Tibial artery (tissue), 4 donors: ENCODE measurements around the gene TMEM253.

Experiments
- DNase-seq, 2 donors: peaks; one replicate each; pipeline ENCODE4 v3.0.0-alpha.2; 2019
- H3K27ac ChIP-seq, 2 donors: fragments of 200-600 bp; sonication (generic) in 1 of 2; 1 replicate in 1 of 2; 2 replicates in 1 of 2; pipeline ENCODE4 v1.5.1; 2018 to 2019; ENCODE audit warnings: mild to moderate bottlenecking in 1 of 2
- H3K27me3 ChIP-seq, 2 donors: fragments of 200-600 bp; sonication (generic) in 1 of 2; one replicate each; pipeline versions ENCODE4 v1.5.1 to v1.6.0; 2016 to 2019
- H3K36me3 ChIP-seq, 3 donors: fragments of 200-600 bp; sonication (generic) in 2 of 3; one replicate each; pipeline ENCODE4 v1.5.1; 2016 to 2019; ENCODE audit warnings: mild to moderate bottlenecking in 2 of 3
- H3K4me1 ChIP-seq, 4 donors: fragments of 200-600 bp; sonication (generic) in 2 of 4; 1 replicate in 3 of 4; 2 replicates in 1 of 4; pipeline ENCODE4 v1.5.1; 2016 to 2019
- H3K4me3 ChIP-seq, 2 donors: fragments of 200-600 bp; sonication (generic) in 1 of 2; 1 replicate in 1 of 2; 2 replicates in 1 of 2; pipeline ENCODE4 v1.5.1; 2018 to 2019; ENCODE audit warnings: mild to moderate bottlenecking in 2 of 2
- H3K9me3 ChIP-seq, 3 donors: fragments of 200-600 bp; sonication (generic) in 1 of 3; one replicate each; pipeline ENCODE4 v1.5.1; 2016 to 2019
- intact Hi-C: fragments of 100-400 bp; cut with DNase I; formaldehyde crosslinking; loops from one replicate; pipeline ENCODE4 v1.15.0; 2023; ENCODE audit warnings: low total_unique reads
- TF ChIP-seq, protein P1 (sequence below), 2 experiments: fragments of 200-600 bp in 1 of 2; fragments of 450-650 bp in 1 of 2; IDR thresholded peaks; one replicate each; pipeline ENCODE4 v1.5.1; 2017 to 2019; ENCODE audit warnings: antibody characterized with exemption in 2 of 2, mild to moderate bottlenecking in 1 of 2, moderate library complexity in 1 of 2

Gene TMEM253

DNA sequence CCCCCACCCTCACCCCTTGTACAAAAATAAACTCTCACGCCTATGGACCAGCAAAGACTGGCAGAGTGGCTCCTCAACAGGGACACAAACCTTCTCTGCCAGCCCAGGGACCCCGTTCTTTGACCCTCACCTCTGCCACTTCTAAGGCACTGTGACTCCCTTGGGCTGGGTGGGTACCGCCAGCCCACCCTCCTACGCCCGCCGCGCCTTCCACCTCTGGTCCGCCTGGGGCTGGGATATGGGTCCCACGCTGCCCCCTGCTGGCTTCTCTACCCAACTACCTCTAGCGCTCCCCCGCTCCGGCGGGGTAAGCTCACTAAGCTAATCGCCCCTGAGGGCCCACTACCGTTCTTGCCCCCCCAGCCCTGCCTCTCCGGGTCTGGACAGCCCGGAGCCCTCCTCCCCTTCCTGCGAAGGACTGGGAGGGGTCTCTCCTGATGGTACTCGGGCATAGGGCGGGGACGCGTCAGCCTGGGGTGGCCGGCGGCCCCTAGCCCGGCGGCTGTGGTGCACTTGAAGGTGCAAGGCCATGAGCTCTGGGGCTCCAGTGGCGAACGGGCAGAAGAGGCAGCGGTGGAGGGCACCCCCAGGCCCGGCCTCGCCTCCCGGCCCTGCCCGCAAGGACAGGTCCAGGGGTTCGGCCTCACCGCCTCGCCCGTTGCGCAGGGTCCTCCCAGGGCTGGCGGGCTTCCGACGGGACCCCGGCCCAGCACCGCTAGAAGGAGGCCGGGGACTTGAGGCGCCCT lies 10.5 kb upstream of the TMEM253 start:
- H3K4me1 ChIP-seq = peaks cover 0 to 12% (median 3%) of the 10 kb centered on the region in 4 donors
- intact Hi-C loops = loop anchor here (2.0 to 5.0 kb wide), 2 partner anchors 22 to 292 kb away; partner anchors contain the start of gene SUPT16H
- H3K27me3 ChIP-seq = no peaks in the 10 kb centered on the region
- no peaks in the 10 kb centered on the region for H3K9me3 ChIP-seq
- peak in 1 of 2 donors; percentile 69 for DNase-seq
- TF ChIP-seq, protein P1, sequence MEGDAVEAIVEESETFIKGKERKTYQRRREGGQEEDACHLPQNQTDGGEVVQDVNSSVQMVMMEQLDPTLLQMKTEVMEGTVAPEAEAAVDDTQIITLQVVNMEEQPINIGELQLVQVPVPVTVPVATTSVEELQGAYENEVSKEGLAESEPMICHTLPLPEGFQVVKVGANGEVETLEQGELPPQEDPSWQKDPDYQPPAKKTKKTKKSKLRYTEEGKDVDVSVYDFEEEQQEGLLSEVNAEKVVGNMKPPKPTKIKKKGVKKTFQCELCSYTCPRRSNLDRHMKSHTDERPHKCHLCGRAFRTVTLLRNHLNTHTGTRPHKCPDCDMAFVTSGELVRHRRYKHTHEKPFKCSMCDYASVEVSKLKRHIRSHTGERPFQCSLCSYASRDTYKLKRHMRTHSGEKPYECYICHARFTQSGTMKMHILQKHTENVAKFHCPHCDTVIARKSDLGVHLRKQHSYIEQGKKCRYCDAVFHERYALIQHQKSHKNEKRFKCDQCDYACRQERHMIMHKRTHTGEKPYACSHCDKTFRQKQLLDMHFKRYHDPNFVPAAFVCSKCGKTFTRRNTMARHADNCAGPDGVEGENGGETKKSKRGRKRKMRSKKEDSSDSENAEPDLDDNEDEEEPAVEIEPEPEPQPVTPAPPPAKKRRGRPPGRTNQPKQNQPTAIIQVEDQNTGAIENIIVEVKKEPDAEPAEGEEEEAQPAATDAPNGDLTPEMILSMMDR (IDR thresholded peaks at IDR 0.05) = peak; percentile 52 to 55
- no peak overlapping the region for H3K4me3 ChIP-seq
- peaks cover 7 to 72% (median 32%) of the 10 kb centered on the region in 3 donors for H3K36me3 ChIP-seq
- H3K27ac ChIP-seq = peak overlapping the region in 1 of 2 donors; percentile 15

DNA sequence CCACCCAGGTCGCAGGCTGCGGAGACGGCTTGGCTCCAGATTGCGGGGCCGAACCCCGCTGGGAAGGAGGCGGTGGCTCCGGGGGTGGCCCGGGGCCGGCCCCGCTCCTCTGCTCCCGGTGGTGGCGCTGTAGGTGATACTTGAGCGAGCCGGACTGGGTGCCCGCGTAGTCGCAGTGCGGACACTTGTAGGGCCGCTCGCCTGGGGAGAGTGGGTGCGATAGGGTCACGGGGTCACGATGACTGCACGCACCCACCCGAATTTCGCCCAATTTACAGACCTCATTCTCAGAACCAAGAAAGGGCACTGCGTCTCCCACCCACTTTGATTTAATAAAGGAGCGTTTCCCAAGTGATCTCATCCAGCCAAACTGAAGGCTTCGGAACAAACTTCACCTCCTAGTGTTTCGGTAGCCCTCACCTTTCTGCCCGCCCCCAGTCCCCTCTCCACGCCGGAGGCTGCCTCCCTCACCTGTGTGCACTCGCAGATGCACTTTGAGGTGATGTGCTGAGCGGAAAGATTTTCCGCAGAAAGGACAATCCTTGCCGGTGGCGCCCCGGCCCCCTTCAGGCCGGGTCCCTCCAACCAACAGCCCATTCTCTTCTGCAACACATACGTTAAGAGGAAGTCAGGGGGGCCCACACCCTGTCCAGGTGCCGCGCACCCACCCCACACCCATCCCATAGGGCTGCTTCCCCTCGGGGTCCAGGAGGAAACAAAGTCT lies 9.8 kb upstream of the TMEM253 start:
- Histone ChIP-seq H3K4me3 (no peak overlapping the region), H3K36me3 (peaks cover 0 to 64% (median 25%) of the 10 kb centered on the region in 3 donors), H3K27ac (peak overlapping the region in 1 of 2 donors; percentile 15), H3K4me1 (peaks cover 0 to 19% (median 7%) of the 10 kb centered on the region in 4 donors), H3K9me3 (no peaks in the 10 kb centered on the region), H3K27me3 (no peaks in the 10 kb centered on the region)
- DNase-seq = no peak
- TF ChIP-seq, protein P1 (IDR thresholded peaks at IDR 0.05) = no peak
- intact Hi-C loops = loop anchor here (1.0 to 5.0 kb wide), 3 partner anchors 15 to 291 kb away; partner anchors contain the start of gene SUPT16H

DNA sequence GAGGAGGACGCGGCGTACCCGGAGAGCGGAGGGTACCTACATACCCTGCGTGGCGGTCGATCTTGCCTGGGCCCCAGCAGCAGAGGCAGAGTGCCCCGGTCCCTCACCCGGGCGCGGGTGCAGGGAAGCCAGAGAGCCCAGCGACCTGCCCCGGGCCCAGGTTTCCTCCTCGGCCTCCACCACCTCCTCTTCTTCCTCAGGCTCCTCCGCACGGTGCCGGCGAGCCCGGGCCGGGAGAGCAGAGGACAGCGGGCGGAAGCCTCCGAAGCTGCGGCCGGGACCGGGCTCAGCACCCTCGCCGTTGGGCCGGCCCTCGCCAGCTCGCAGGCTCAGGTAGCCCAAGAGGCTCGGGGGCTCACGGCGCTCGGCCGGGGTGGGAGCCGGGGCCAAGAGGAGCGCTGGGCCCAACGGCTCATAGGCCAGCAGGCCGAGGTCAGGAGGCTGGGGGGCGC lies 9.0 kb upstream of the TMEM253 start:
- no peak overlapping the region for H3K4me3 ChIP-seq
- no peaks in the 10 kb centered on the region for H3K9me3 ChIP-seq
- H3K36me3 ChIP-seq = peaks cover 0 to 61% (median 25%) of the 10 kb centered on the region in 3 donors
- DNase-seq = no peak
- intact Hi-C loops = loop anchor here (1.0 to 5.0 kb wide), 3 partner anchors 14 to 290 kb away; partner anchors contain the start of gene SUPT16H
- H3K27me3 ChIP-seq = no peaks in the 10 kb centered on the region
- H3K4me1 ChIP-seq = peaks cover 0 to 26% (median 14%) of the 10 kb centered on the region in 4 donors
- TF ChIP-seq, protein P1 (IDR thresholded peaks at IDR 0.05) = no peak
- H3K27ac ChIP-seq = peak overlapping the region; percentile 29 to 47

DNA sequence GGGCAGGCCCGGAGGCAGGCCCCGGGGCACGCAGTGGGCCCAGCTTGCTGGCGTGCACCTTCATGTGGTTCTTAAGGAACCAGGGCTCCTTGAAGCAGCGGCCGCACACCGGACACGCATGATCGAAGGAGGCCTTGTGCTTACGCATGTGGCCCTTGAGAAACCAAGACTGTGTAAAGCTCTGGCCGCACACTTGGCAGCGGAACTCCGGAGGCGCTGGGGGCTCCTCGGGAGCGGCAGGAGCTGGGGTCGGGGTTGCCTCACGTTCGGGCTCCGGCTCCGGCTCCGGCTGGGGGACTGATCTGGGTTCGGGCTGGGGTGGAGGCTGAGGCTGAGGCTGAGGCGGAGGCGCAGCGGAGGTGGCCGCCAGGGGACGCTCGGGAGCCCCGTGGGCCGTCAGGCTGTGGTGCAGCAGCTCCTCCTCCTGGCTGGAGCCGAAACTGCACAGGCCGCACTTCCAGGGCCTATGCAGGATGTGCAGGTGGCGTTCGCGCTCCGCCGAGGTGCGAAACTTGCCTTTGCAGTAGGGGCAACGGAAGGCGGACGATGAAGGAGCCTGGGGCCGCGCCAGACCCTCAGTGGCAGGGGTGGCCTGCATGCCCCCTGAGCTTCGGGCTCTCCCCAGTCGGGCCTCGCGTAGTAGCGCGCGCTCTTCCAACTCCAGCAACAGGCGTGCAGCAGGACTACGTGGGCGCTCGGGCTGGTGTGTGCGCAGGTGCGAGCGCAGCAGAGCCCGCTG lies 8.4 kb upstream of the TMEM253 start:
- H3K27ac ChIP-seq = peak overlapping the region; percentile 29 to 47
- no peaks in the 10 kb centered on the region for H3K27me3 ChIP-seq
- peak; percentile 77 to 89 for DNase-seq
- TF ChIP-seq, protein P1 (IDR thresholded peaks at IDR 0.05) = peak; percentile 100
- peaks cover 0 to 55% (median 25%) of the 10 kb centered on the region in 3 donors for H3K36me3 ChIP-seq
- peaks cover 0 to 26% (median 20%) of the 10 kb centered on the region in 4 donors for H3K4me1 ChIP-seq
- H3K4me3 ChIP-seq = no peak overlapping the region
- H3K9me3 ChIP-seq = no peaks in the 10 kb centered on the region
- intact Hi-C loops = loop anchor here (5.0 kb wide), 1 partner anchor 290 kb away; the partner anchor contains the start of gene SUPT16H

DNA sequence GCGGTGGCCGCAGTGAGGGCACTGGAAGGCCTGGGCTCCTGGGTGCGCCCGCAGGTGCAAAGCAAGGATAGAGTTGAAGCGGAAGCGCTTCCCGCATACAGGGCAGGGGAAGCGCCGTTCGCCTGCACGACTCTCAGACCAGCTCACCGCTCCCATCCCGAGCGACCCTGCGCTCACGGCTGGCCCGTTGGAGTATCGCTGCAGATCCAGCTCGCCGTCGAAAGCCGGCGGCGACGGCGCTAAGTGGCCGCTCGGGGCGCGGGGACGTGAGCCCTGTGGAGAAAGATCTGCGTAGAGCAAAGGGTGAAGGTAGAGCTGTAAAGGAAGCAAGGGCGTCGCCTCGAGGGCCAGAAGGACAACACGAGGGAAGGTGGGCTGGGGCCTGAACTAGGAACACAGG lies 7.8 kb upstream of the TMEM253 start:
- no peak for DNase-seq
- H3K4me1 ChIP-seq = peaks cover 0 to 24% (median 24%) of the 10 kb centered on the region in 4 donors

More for the DNA sequence above, 7.8 kb upstream of the TMEM253 start:
- TF ChIP-seq, protein P1 (IDR thresholded peaks at IDR 0.05) = no peak
- no peak overlapping the region for H3K27ac ChIP-seq
- no peaks in the 10 kb centered on the region for H3K9me3 ChIP-seq
- peaks cover 0 to 50% (median 25%) of the 10 kb centered on the region in 3 donors for H3K36me3 ChIP-seq
- intact Hi-C loops = loop anchor here (5.0 kb wide), 1 partner anchor 289 kb away; the partner anchor contains the start of gene SUPT16H
- H3K27me3 ChIP-seq = no peaks in the 10 kb centered on the region
- H3K4me3 ChIP-seq = no peak overlapping the region
